ENCODE data around the gene STRADA.
"Not testable (repeated sequence)": the region's sequence is repeated elsewhere in the genome, so short reads cannot be mapped to it uniquely, and the experiment has no call there.

STRADA gene

GRCh38 chr17:63754046-63754445 lies 12.4 kb upstream of the STRADA start:
- no peak for DNase-seq

- no peak for DNase-seq
Measured at GRCh38 chr17:63753215-63753614, 11.6 kb upstream of the STRADA start.

- no peak for DNase-seq
Measured at GRCh38 chr17:63752707-63753106, 11.1 kb upstream of the STRADA start.

GRCh38 chr17:63751806-63752205 lies 10.2 kb upstream of the STRADA start:
- DNase-seq = no peak

GRCh38 chr17:63741143-63741407 lies 524 bp downstream of the STRADA start:
- no peak for DNase-seq

GRCh38 chr17:63740464-63741142 lies 996 bp downstream of the STRADA start:
- DNase-seq = no peak

- no peak for DNase-seq
Measured at GRCh38 chr17:63735691-63736090, 5.9 kb downstream of the STRADA start.

GRCh38 chr17:63722403-63722802 lies 19.2 kb downstream of the STRADA start:
- DNase-seq = no peak

- DNase-seq = not testable (repeated sequence)
Measured at GRCh38 chr17:63720194-63720593, 21.4 kb downstream of the STRADA start.

- no peak for DNase-seq
Measured at GRCh38 chr17:63718988-63719387, 22.6 kb downstream of the STRADA start.

- DNase-seq = no peak
Measured at GRCh38 chr17:63716426-63716825, 25.2 kb downstream of the STRADA start.

- no peak for DNase-seq
Measured at GRCh38 chr17:63714550-63715277, 26.9 kb downstream of the STRADA start.

GRCh38 chr17:63709110-63709509 lies 32.5 kb downstream of the STRADA start:
- DNase-seq = no peak

- no peak for DNase-seq
Measured at GRCh38 chr17:63707151-63707550, 34.4 kb downstream of the STRADA start.

- DNase-seq = no peak
Measured at GRCh38 chr17:63706336-63707082, 35.1 kb downstream of the STRADA start.

GRCh38 chr17:63705657-63706056 lies 35.9 kb downstream of the STRADA start:
- DNase-seq = no peak

- DNase-seq = no peak
Measured at GRCh38 chr17:63704836-63705235, 36.8 kb downstream of the STRADA start.

- no peak for DNase-seq
Measured at GRCh38 chr17:63704259-63704576, 37.4 kb downstream of the STRADA start.

- no peak for DNase-seq
Measured at GRCh38 chr17:63703556-63704258, 37.9 kb downstream of the STRADA start.

GRCh38 chr17:63703029-63703428 lies 38.6 kb downstream of the STRADA start:
- no peak for DNase-seq

GRCh38 chr17:63702721-63703015 lies 38.9 kb downstream of the STRADA start:
- DNase-seq = no peak

GRCh38 chr17:63701868-63702720 lies 39.5 kb downstream of the STRADA start:
- DNase-seq = no peak

GRCh38 chr17:63701456-63701820 lies 40.2 kb downstream of the STRADA start:
- no peak for DNase-seq
